ENCODE data around the gene TBC1D32.

The TBC1D32 gene

DNA sequence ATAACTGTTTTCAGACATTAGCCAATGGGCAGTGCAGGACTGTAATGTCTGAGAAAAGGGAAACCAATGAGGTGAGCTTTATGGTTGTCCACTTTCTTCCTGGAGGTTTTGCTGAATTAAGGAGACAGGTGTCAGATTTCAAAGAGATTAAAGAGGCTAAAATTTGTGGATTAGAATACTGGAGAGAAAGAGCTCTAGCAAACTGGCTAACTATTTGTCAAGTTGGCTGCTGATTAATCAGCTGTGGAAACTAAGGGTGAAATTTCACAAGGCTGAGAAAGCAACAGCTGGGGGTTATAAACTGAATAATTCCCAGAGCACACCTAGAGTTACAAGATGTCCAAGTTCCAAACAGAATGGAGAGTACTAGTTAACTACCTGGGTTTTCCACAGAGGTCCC, 198.9 kb downstream of the TBC1D32 start:
- CTCF ChIA-PET = no interaction called here

DNA sequence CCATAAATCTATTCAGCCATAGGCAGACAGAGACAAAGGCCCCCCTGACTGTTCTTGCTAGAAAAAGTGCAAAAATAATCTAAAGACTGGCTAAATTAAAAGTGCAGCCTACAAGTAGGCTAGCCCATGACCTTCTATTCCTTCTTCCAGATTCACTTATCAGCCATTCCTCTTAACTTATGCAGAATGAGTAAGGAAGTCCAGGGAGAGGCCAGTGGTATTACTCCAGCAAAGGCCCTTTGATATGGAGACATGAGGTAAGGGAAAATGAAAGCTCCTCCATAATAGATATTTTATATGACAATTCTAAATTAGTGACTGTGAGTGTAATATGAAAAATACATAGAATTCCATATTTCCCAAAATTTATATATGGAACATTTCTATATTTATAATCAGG, 199.4 kb downstream of the TBC1D32 start:
- ChIA-PET CTCF (no interaction called here), POLR2A (no interaction called here)
- TF ChIP-seq ZNF341 (tag by site-specific recombination; IDR thresholded peaks at IDR 0.05; ENCODE audit: low read depth) = no peak
- no peak for TF ChIP-seq ZNF239 (tag by site-specific recombination; IDR thresholded peaks at IDR 0.05)
- no peak for TF ChIP-seq ZFP37 (tag by site-specific recombination; IDR thresholded peaks at IDR 0.05)
- TF ChIP-seq, protein P1, sequence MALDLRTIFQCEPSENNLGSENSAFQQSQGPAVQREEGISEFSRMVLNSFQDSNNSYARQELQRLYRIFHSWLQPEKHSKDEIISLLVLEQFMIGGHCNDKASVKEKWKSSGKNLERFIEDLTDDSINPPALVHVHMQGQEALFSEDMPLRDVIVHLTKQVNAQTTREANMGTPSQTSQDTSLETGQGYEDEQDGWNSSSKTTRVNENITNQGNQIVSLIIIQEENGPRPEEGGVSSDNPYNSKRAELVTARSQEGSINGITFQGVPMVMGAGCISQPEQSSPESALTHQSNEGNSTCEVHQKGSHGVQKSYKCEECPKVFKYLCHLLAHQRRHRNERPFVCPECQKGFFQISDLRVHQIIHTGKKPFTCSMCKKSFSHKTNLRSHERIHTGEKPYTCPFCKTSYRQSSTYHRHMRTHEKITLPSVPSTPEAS (tag by site-specific recombination; IDR thresholded peaks at IDR 0.05) = no peak
- TF ChIP-seq ZNF416 (tag by site-specific recombination; IDR thresholded peaks at IDR 0.05) = no peak

More for the DNA sequence above, 198.9 kb downstream of the TBC1D32 start:
- Histone ChIP-seq H3K9me3 (ENCODE audit: control insufficient read depth, insufficient read depth, low read depth, low read length) (no peaks in the 10 kb centered on the region), H3K4me1 (ENCODE audit: control insufficient read depth, insufficient read depth, low read length) (no peaks in the 10 kb centered on the region), H3K36me3 (ENCODE audit: control insufficient read depth in 2 of 2, insufficient read depth in 1 of 2, low read length in 2 of 2) (no peaks in the 10 kb centered on the region), H3K27ac (ENCODE audit: extremely low read depth, low read depth, low read length) (no peak overlapping the region), H3K4me3 (ENCODE audit: low read depth, low read length) (no peak overlapping the region)
- POLR2A ChIA-PET = no interaction called here
- TF ChIP-seq ZFP41 (tag by site-specific recombination; IDR thresholded peaks at IDR 0.05; ENCODE audit: borderline replicate concordance) (no peak), REPIN1 (tag by site-specific recombination; IDR thresholded peaks at IDR 0.05; ENCODE audit: low read depth) (no peak), ZNF155 (tag by site-specific recombination; IDR thresholded peaks at IDR 0.05) (no peak), SP3 (tag by site-specific recombination; IDR thresholded peaks at IDR 0.05) (no peak), ZNF48 (tag by site-specific recombination; IDR thresholded peaks at IDR 0.05) (no peak), ZNF629 (tag by site-specific recombination; IDR thresholded peaks at IDR 0.05) (no peak), GLIS2 (tag by site-specific recombination; IDR thresholded peaks at IDR 0.05) (no peak), GFI1B (tag by site-specific recombination; IDR thresholded peaks at IDR 0.05) (no peak), ZNF221 (tag by site-specific recombination; IDR thresholded peaks at IDR 0.05; ENCODE audit: borderline replicate concordance) (no peak), ZEB2 (tag by site-specific recombination; IDR thresholded peaks at IDR 0.05) (no peak), RBAK (tag by site-specific recombination; IDR thresholded peaks at IDR 0.05) (no peak), ZNF658 (tag by site-specific recombination; IDR thresholded peaks at IDR 0.05) (no peak), ZNF23 (tag by site-specific recombination; IDR thresholded peaks at IDR 0.05; ENCODE audit: borderline replicate concordance) (no peak), ZNF341 (tag by site-specific recombination; IDR thresholded peaks at IDR 0.05; ENCODE audit: low read depth) (no peak)
- TF ChIP-seq, protein P2, sequence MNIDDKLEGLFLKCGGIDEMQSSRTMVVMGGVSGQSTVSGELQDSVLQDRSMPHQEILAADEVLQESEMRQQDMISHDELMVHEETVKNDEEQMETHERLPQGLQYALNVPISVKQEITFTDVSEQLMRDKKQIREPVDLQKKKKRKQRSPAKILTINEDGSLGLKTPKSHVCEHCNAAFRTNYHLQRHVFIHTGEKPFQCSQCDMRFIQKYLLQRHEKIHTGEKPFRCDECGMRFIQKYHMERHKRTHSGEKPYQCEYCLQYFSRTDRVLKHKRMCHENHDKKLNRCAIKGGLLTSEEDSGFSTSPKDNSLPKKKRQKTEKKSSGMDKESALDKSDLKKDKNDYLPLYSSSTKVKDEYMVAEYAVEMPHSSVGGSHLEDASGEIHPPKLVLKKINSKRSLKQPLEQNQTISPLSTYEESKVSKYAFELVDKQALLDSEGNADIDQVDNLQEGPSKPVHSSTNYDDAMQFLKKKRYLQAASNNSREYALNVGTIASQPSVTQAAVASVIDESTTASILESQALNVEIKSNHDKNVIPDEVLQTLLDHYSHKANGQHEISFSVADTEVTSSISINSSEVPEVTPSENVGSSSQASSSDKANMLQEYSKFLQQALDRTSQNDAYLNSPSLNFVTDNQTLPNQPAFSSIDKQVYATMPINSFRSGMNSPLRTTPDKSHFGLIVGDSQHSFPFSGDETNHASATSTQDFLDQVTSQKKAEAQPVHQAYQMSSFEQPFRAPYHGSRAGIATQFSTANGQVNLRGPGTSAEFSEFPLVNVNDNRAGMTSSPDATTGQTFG (tag by site-specific recombination; IDR thresholded peaks at IDR 0.05; ENCODE audit: borderline replicate concordance) = no peak
- TF ChIP-seq, protein P3, sequence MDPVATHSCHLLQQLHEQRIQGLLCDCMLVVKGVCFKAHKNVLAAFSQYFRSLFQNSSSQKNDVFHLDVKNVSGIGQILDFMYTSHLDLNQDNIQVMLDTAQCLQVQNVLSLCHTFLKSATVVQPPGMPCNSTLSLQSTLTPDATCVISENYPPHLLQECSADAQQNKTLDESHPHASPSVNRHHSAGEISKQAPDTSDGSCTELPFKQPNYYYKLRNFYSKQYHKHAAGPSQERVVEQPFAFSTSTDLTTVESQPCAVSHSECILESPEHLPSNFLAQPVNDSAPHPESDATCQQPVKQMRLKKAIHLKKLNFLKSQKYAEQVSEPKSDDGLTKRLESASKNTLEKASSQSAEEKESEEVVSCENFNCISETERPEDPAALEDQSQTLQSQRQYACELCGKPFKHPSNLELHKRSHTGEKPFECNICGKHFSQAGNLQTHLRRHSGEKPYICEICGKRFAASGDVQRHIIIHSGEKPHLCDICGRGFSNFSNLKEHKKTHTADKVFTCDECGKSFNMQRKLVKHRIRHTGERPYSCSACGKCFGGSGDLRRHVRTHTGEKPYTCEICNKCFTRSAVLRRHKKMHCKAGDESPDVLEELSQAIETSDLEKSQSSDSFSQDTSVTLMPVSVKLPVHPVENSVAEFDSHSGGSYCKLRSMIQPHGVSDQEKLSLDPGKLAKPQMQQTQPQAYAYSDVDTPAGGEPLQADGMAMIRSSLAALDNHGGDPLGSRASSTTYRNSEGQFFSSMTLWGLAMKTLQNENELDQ (tag by site-specific recombination; IDR thresholded peaks at IDR 0.05; ENCODE audit: low read depth) = no peak
- TF ChIP-seq, protein P4, sequence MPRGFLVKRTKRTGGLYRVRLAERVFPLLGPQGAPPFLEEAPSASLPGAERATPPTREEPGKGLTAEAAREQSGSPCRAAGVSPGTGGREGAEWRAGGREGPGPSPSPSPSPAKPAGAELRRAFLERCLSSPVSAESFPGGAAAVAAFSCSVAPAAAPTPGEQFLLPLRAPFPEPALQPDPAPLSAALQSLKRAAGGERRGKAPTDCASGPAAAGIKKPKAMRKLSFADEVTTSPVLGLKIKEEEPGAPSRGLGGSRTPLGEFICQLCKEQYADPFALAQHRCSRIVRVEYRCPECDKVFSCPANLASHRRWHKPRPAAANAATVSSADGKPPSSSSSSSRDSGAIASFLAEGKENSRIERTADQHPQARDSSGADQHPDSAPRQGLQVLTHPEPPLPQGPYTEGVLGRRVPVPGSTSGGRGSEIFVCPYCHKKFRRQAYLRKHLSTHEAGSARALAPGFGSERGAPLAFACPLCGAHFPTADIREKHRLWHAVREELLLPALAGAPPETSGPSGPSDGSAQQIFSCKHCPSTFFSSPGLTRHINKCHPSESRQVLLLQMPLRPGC (tag by site-specific recombination; IDR thresholded peaks at IDR 0.05) = no peak
- TF ChIP-seq, protein P5, sequence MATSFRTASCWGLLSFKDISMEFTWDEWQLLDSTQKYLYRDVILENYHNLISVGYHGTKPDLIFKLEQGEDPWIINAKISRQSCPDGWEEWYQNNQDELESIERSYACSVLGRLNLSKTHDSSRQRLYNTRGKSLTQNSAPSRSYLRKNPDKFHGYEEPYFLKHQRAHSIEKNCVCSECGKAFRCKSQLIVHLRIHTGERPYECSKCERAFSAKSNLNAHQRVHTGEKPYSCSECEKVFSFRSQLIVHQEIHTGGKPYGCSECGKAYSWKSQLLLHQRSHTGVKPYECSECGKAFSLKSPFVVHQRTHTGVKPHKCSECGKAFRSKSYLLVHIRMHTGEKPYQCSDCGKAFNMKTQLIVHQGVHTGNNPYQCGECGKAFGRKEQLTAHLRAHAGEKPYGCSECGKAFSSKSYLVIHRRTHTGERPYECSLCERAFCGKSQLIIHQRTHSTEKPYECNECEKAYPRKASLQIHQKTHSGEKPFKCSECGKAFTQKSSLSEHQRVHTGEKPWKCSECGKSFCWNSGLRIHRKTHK (tag by site-specific recombination; IDR thresholded peaks at IDR 0.05) = no peak

More for the DNA sequence above, 199.4 kb downstream of the TBC1D32 start:
- Histone ChIP-seq H3K27ac (ENCODE audit: extremely low read depth, low read depth, low read length) (no peak overlapping the region), H3K36me3 (ENCODE audit: control insufficient read depth in 2 of 2, insufficient read depth in 1 of 2, low read length in 2 of 2) (no peaks in the 10 kb centered on the region), H3K4me3 (ENCODE audit: low read depth, low read length) (no peak overlapping the region), H3K9me3 (ENCODE audit: control insufficient read depth, insufficient read depth, low read depth, low read length) (no peaks in the 10 kb centered on the region), H3K4me1 (ENCODE audit: control insufficient read depth, insufficient read depth, low read length) (no peaks in the 10 kb centered on the region)
